ENCODE data around the gene LRRFIP2.
"Not testable (repeated sequence)": the region's sequence is repeated elsewhere in the genome, so short reads cannot be mapped to it uniquely, and the experiment has no call there.

The LRRFIP2 gene

DNA sequence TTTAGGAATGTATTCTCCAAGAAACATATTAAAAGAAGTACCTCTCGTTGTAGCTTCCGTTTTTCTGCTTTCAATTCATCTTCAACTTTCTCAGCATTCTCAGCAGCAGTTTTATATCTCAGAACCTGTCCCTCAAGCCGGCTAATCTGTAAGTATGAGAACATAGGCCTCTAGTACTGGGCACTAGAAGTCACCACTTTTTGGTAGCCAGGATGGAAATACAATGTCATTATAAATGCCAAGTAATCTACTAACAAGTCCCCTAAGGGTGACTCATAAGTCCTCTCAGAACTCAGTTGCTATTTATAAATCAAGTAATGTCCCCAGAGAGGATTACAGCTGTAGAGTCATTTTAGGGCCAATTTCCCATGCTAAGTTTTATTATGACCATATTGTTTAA, 120.0 kb downstream of the LRRFIP2 start:
- DNase-seq = peak; percentile 11

DNA sequence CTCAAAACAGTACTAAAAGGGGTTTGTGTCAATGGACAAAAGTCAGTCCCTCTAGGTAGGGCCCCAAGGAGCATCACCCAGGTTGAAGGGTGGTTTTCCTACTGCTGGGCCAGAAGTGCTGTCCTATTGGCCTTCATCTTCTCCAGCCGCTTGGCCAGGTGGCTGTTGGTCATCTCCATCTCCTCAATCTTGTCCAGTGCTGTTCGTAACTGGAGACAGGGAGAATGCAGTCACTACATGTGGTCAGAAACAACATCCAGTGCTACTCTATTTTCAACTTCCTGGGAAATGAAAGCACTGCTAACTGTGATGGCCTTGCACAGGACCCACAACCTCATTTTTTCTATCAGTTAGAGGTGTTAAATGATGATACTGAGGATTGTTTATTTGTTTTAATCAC, 120.6 kb downstream of the LRRFIP2 start:
- DNase-seq = no peak

DNA sequence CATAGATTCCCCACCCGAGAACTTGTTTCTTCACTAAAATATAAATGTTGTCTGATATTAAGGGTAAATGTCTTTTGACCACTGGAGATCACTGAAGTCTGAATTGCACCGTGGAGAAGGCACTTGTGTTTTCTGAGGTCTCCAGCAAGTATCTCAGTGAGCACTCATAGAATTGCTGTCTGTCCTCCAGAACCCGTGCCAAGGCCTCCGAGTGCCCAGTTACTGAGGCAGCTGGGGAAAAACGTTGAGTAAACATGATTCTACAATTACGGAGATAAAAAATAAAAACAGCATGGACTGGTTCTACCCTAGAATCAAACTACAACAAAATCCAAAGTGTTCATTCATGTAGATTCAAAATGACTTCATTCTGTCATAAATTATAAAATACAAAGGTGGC, 121.0 kb downstream of the LRRFIP2 start:
- DNase-seq = peak; percentile 56

DNA sequence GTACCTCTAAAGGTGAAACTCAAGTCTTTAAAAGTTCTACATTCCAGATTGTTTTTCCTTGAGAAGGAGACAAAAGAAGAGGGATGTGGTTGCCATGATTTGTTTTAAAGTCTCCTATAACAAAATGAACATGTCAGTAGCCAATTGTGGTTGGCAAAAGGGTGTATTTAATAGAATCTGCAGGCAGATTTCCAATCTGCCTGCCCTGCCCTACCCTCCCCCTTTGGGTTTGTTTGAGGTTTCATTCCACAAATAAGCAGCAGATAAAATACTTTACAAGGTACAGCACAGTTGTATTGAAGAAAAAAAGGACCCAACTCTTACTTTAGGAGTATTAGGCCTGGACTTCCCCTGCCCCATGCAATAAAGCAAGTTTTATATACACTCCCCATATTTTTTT, 121.5 kb downstream of the LRRFIP2 start:
- no peak for DNase-seq

DNA sequence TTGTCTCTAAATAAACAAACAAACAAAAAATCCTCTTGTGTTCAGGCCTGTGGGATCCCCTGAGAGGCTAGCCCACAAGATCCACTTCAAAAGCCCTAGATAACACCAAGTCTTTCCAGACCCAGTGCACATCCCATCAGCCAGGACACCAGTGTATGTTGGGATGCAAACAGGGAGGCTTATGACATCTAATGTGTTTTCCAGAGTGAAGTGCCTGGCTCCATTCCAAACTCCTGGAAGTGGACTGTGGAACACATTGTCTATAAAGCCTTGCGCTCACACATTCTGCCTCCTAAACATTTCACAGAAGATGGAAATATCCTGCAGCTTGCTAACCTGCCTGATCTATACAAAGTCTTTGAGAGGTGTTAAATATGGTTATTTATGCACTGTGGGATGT, 124.1 kb downstream of the LRRFIP2 start:
- peak; percentile 85 for DNase-seq

DNA sequence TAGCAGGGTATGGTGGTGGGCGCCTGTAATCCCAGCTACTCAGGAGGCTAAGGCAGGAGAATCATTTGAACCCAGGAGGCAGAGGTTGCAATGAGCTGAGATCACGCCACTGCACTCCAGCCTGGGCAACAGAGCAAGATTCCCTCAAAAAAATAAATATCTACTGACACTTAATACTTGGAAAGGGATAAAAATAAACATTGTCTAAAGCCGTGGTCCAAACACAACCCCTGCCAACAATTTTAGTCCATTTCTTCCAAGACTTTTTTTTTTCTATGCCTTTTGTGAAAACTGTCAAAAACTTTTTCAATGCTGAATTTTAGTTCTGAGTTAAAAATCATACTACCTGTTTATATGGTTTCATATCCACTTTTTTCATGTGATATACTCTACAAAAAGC, 131.7 kb downstream of the LRRFIP2 start:
- DNase-seq = not testable (repeated sequence)

DNA sequence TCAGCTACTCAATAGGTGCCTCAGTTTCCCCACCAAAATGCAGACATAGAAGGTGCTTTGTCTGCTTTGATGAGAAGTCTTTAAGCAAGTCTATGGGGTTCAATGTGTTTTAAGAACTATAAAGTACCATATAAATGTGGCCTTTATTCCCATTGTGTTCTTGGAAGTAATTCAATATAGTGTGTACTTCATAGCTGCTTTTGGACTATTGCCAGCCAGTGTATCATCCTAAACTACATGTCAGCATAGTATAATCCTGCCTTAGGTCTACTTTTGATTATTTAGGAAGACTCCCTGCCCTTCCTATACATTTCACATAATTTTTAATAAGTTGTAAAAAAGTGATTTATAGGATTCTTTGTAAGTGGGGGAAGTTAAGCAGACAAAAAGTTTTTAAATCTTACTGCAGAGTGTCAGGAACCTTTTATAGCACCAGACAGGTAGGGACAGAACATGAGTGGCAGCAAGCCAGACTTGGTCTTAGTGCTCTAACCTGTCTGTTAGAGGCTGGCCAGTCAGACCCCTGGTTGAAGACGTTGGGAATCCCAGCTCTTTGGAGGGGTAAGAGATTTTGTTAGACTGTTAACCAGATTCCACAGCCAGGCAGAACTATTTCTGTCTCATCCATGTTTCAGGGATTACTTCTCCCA, 132.7 kb downstream of the LRRFIP2 start:
- no peak for DNase-seq

DNA sequence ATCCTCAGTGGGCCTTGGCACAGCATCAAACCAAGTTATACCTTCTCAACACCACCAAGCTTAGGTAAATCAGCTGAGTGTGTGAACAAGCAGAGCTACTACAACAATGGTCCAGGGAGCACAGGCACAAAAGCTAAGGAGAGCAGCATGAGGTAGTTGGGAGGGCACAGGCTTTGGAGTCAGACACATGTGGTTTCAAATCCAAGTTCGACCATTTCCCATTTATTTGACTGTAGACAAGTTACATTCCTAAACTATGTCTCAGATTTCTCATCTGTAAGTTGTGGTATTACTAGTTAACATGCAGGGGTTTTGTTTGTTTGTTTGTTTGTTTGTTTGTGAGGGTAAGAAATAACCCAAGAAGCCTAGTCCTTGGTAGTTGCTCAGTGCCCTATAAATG, 134.2 kb downstream of the LRRFIP2 start:
- DNase-seq = no peak

DNA sequence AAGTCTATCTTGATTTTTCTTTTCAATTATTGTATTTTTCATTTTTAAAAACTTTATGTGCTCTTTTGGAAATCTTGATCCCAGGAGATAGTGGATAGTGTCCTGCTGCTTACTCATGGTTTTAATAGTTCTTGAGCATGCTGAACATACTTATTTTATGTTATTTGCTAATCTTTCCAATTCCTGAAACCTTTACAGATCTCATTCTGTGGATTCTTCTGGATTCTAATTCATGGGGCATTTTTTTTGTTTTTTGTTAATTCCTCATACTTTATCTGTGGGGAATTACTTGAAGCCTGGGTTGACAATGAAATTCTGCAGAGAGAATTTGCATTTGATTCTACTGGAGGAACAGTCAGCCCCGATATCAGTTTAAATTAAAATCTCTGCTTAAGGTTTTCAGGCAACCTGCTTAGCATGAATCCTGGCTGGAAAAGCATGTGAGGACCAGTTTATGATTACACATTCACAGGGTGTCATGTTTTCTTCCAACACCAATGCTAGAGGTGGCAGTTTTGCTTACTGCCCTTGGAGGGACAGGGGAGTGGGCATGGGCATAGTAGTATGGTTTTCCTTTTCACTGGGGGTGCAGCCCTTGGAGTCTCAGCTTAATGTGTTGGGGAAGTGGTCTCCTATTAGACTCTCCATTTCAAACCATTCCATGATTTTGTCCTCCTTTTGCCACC, 135.1 kb downstream of the LRRFIP2 start:
- DNase-seq = no peak

DNA sequence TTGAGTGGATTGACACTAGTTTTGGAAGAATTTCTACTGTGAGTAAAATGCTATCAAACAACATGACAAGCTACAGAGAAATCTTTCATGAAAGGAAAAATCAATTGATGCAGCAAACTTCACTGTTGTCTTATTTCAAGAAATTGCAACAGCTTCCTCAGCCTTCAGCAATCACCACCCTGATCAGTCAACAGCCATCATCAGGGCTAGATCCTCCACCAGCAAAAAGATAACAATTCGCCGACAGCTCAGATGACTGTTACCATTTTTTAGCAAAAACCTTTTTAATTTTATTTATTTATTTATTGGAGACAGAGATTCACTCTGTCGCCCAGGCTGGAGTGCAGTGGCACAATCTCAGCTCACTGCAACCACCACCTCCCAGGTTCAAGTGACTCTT, 137.0 kb downstream of the LRRFIP2 start:
- no peak for DNase-seq

DNA sequence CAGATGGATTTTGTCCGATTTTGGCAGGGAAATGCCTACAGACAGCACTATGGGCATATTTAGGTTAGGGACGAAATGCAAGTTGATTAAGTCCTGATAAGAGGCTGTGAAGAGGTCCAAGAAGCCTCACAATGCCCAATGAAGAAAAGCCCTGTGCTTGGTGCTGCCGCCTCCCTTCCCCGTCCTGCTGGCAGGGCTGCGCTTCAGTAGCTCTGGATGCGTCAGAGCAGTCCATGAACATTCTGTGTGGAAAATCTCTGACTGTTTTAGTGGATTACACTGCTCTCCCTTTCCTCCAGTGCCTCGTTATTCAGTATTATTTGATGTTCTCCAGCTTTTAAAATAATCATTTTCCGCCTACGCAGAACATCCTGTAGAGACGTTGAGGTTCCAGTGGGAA, 141.4 kb downstream of the LRRFIP2 start:
- DNase-seq = no peak

DNA sequence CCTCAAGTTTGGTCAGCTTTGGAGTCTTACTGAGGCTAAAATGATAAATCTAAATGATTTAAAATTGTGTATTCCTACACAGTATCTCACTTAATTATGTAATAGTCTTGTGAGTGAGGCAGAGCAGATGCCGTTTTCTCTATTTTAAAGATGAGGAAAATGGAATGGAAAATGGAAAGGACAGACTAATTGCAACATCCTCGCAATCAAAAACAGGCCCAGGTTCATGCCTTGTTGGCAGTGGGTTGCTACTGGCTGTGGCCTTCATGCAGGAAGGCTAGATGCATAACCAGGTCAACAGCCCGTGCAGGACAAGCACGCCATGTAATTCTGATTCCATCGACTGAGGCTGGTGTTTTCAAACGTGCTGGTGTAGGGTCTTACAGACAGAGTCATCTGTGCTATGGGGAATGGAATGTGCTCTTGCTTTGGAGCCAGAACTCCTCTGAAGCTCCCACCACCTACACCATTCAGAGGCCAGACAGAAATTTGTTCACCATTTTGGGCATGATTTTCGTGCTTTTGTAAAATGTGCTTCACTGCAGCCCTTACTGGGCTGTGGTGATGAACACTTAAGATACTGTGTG, 143.2 kb downstream of the LRRFIP2 start:
- no peak for DNase-seq

DNA sequence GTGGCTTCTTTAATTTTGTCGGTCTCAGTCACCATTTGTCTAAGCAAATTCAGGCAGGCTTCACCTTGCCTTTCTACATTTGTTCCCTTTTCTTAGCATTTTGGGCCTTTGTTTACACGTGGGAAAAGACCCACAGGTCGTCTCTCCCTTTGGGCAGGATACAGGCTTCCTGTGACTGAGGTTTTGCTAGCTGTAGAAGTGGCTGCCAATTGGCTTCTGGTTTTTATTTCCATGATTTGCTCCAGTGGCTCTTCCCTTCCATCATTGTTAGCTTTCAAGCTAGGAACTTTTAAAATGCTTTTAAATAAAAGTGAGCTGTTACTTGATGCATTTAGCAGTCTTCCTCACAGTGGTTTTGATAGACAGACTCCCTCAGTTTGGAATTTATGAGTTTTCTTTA, 143.8 kb downstream of the LRRFIP2 start:
- DNase-seq = no peak

DNA sequence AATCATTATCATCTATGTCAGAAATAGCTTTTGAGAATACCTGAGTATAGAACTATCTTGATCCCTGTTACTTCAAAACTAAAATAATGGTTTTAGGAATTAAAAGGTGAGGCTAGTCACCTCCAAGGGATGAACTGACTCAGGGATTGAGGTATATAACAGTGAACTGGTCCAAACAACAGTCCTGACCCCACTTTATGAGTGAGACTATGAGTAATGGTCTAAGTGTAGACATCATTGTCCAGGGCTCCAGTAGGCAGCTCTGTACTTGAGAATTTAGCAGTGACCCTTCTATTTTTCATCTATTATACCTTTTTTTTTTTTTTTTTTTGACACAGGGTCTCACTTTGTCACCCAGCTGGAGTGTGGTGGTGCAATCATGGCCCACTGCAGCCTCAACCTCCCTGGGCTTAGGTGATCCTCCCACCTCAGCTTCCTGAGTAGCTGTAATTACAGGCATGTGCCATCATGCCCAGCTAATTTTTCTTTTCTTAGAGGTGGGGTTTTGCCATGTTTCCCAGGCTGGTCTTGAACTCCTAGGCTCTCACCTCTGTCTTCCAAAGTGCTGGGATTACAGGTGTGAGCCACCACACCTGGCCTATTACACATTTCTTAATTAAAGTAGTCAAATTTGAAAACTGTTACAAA, 144.7 kb downstream of the LRRFIP2 start:
- DNase-seq = no peak

DNA sequence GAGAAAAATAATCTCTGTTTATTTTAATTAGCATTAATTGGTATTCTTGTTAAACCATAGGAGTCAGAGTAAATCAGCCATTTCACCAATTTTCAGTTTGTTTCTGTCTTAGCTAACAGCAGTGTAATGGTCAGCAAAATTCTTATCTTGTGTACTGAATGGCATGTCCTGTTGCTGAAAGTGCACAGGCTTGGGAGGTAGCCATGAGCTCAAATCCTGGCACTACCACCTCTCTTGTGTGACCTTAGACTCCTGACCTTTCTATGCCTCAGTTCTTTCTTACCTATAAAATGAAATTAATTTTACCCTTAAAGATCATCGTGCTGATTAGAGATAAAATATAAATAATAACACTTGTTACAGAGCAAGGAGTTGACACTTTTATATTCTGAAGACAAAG, 145.3 kb downstream of the LRRFIP2 start:
- no peak for DNase-seq

DNA sequence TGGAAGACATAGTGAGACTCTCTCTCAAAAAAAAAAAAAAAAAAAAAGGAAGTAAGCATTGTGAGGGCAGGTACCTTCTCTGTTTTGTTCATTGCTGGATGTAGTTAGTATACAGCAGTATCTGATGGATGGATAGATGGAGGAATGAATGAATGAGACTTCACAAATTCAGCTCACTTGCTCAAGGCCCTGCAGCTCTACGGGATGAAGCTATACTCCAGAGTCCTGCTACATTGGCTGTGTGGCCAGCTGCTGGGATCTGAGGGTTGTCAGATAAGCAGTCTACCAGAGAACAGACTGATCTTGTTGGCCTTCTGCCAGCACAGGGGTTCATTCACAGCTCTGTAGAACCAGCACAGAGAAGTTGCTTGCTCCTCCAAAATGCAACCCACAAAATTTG, 146.1 kb downstream of the LRRFIP2 start:
- no peak for DNase-seq

DNA sequence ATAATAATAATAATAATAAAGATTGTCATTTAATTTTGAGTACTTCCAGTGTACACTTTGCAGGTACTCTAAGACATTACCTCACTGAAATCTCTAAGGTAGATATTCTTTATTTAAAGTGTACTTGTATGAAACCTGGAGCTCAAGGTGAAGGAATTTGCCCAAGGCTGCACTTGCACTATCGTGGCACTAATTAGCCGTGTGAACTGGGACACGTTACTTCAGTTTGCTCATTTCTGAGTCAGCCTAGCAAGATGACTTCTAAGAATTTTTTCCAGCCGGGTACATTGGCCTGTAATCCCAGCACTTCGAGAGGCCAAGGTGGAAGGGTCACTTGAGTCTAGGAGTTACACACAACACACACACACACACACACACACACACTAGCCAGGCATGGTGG, 147.5 kb downstream of the LRRFIP2 start:
- DNase-seq = no peak

DNA sequence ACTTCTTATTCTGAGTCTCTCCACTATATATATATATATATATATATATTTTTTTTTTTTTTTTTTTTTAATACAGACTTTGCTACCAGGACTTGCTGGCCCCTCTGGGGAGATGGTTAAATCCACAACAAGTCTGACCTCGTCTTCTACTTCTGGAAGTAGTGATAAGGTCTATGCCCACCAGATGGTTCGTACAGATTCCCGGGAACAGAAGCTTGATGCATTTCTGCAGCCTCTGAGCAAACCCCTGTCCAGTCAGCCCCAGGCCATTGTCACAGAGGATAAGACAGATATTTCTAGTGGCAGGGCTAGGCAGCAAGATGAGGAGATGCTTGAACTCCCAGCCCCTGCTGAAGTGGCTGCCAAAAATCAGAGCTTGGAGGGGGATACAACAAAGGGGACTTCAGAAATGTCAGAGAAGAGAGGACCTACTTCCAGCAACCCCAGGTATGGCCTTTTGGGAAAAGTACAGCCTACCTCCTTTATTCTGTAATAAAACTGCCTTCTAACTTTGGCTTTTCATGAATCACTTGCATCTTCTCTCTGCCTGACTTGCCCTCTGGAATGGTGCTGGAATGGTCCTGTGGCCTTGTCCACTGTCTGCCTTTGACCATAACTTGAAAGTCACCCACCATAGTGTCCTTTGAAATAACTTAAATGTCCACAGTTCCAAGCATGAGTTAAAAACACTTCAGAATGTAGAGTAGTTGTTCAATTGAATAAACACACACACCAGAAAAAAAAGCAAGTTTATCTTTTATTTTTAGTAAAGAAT, 148.6 kb downstream of the LRRFIP2 start:
- DNase-seq = no peak

DNA sequence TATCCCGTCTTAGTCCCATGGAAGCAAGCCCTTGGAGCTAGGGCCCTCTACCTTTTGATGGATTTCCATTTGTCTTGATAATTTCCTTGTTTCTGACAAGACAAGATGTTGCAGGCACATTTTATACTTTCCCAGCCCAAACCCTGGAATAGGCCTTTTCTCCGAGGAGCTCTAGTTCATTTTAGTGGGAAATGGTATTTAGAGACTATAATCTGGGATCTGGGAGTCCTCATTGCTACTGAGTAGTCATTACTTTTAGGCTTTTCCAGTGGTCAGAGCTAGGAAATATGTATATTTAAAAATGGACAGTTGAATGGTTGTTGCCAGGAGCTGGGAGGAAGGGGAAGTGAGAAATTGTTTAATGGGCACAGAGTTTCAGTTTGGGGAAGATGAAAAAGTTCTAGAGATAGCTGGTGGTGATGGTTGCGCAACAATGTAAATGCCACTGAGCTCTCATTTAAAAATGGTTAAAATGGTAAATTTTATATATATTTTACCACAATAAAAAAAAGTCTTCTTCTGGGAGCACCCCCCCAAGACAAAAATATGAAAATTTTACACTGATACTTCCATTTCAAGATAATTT, 149.5 kb downstream of the LRRFIP2 start:
- no peak for DNase-seq

DNA sequence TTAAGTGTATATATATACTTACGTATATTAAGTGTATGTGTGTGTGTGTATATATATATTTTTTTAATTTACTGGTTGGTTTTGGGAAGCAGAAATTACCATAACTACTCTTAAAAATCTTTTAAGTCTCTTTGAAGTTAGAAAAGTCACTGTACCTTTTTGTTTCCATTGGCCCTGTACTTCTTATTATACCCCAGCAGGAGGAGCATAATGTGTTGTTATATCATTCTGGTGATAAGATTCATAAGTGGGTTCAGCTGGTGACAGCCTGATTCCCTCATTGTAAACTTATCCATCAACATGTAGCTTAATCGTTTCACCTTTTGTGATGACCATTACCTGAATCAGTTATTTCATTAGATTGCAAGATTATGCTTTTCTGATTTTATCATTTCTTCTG, 150.3 kb downstream of the LRRFIP2 start:
- DNase-seq = no peak

DNA sequence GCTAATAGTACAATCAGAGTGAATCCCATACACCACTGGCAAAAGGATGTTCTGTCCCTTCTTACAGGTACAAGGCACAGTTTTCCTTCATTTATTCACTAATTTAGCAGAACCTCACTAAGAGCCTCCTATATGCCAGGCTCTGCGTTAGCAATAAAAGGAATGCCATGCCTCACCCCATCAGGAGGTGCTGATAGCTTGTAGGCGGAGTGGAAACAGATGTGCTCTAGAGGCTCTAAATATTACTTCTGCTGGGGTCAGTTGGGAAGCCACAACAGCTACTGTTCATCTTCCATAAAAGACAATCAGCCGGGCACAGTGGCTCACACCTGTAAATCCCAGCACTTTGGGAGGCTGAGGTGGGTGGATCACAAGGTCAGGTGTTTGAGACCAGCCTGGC, 156.7 kb downstream of the LRRFIP2 start:
- DNase-seq = no peak

DNA sequence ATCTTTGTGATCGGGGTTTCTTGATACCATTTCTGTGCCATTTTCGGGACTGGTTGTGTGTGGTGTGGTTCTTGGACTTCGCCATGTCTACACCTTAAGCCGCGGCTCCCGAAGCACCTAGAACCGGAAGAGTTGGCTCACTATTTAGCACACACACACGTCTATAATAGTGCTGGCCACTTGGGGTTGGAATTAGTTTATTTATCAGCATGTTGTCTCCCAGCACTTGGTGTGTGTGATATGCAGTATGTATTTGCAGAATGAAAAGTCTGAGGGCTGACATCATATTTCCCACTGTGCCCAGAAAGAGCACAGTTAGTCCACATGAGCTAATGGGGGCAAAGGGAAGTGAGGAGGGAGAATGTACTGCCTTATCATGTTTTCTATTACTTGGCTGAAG, 157.5 kb downstream of the LRRFIP2 start:
- DNase-seq = no peak

DNA sequence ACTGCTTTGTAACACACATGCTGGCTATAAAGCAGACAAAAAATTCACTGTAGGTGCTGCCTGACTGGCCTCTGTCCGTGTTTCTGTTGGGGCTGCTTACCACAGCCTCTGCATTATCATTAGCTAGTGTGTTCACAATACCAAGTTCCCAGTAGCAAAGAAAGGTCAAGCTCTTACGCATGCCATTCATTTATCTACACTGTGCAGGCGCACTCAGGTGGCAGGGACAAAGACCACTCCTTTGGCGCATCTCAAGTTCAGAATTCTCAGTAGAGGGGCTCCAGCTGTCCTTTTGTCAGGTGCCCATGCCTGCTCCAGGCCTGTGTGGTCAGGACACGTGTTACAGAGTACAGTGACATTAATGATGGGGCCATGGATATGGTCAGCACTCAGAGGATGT, 158.7 kb downstream of the LRRFIP2 start:
- DNase-seq = no peak
